ENCODE data around the gene FMNL2.
A peak's percentile ranks its signal among the peaks of the same experiment; 100 is the strongest.

The FMNL2 gene

GRCh38 chr2:152336119-152336853 is 1.3 kb downstream of the FMNL2 start:
- peak overlapping the region; percentile 91 to 100 (median 96) for H3K4me3 ChIP-seq

GRCh38 chr2:152336854-152337510 is 2.0 kb downstream of the FMNL2 start:
- peak in 3 of 11 experiments; percentile 30 to 65 (median 58); a peak in 4 of 22 replicates for TF ChIP-seq Cebpa-rat (IDR thresholded peaks at IDR 0.05)
- H3K27me3 ChIP-seq = no peaks in the 10 kb centered on the region
- peak overlapping the region; percentile 78 to 97 (median 93) for H3K4me2 ChIP-seq
- H4K20me1 ChIP-seq = peaks cover 48 to 70% (median 63%) of the 10 kb centered on the region in 11 experiments
- peak overlapping the region; percentile 93 to 98 (median 96) for H3K9ac ChIP-seq
- peak overlapping the region; percentile 81 to 98 (median 93); a peak in 21 of 22 replicates for H3K27ac ChIP-seq
- no peaks in the 10 kb centered on the region for H3K9me3 ChIP-seq (replicated peaks in 1 of 11)
- peaks cover 0 to 41% (median 17%) of the 10 kb centered on the region in 11 experiments; a peak in 18 of 22 replicates for H3K36me3 ChIP-seq
- H3K4me3 ChIP-seq = peak overlapping the region; percentile 91 to 100 (median 96)
- H3K4me1 ChIP-seq = peaks cover 34 to 55% (median 48%) of the 10 kb centered on the region in 10 experiments

More at GRCh38 chr2:152336119-152336853, 1.3 kb downstream of the FMNL2 start:
- Histone ChIP-seq H3K4me1 (peaks cover 33 to 48% (median 42%) of the 10 kb centered on the region in 10 experiments), H3K9ac (peak overlapping the region; percentile 93 to 98 (median 96)), H3K36me3 (peaks cover 0 to 34% (median 10%) of the 10 kb centered on the region in 11 experiments; a peak in 13 of 22 replicates), H4K20me1 (peaks cover 42 to 63% (median 56%) of the 10 kb centered on the region in 11 experiments), H3K9me3 (replicated peaks in 1 of 11) (no peaks in the 10 kb centered on the region), H3K4me2 (peak overlapping the region; percentile 78 to 97 (median 93)), H3K27me3 (no peaks in the 10 kb centered on the region), H3K27ac (peak overlapping the region; percentile 81 to 98 (median 93))
- TF ChIP-seq Cebpa-rat (IDR thresholded peaks at IDR 0.05) = no peak

- peaks cover 38 to 60% (median 50%) of the 10 kb centered on the region in 10 experiments for H3K4me1 ChIP-seq
- H3K9ac ChIP-seq = peak overlapping the region; percentile 93 to 98 (median 96)
- peaks cover 3 to 46% (median 23%) of the 10 kb centered on the region in 11 experiments; a peak in 21 of 22 replicates for H3K36me3 ChIP-seq
- no peak for TF ChIP-seq Cebpa-rat (IDR thresholded peaks at IDR 0.05)
- peaks cover 54 to 75% (median 68%) of the 10 kb centered on the region in 11 experiments for H4K20me1 ChIP-seq
- peak overlapping the region; percentile 78 to 97 (median 93) for H3K4me2 ChIP-seq
- H3K9me3 ChIP-seq (replicated peaks in 1 of 11) = no peaks in the 10 kb centered on the region
- H3K27ac ChIP-seq = peak overlapping the region in 10 of 11 experiments; percentile 83 to 98 (median 94); a peak in 20 of 22 replicates
- H3K4me3 ChIP-seq = peak overlapping the region; percentile 91 to 100 (median 96)
- H3K27me3 ChIP-seq = no peaks in the 10 kb centered on the region
Observed at GRCh38 chr2:152337511-152337903, 2.5 kb downstream of the FMNL2 start.

GRCh38 chr2:152339556-152340286 is 4.7 kb downstream of the FMNL2 start:
- Histone ChIP-seq H3K4me3 (peak overlapping the region in 9 of 10 experiments; percentile 1 to 99 (median 95); a peak in 10 of 20 replicates), H3K27me3 (no peaks in the 10 kb centered on the region), H3K4me2 (peak overlapping the region; percentile 78 to 97 (median 93)), H3K36me3 (peaks cover 25 to 68% (median 41%) of the 10 kb centered on the region in 11 experiments), H3K9ac (peak overlapping the region in 8 of 11 experiments; percentile 0 to 93 (median 28); a peak in 10 of 22 replicates), H3K4me1 (peaks cover 47 to 71% (median 60%) of the 10 kb centered on the region in 10 experiments), H3K9me3 (replicated peaks in 1 of 11) (no peaks in the 10 kb centered on the region), H3K27ac (peak overlapping the region in 3 of 11 experiments; percentile 14 to 26 (median 19); a peak in 2 of 22 replicates), H4K20me1 (peaks cover 74 to 98% (median 90%) of the 10 kb centered on the region in 11 experiments)
- no peak for TF ChIP-seq Cebpa-rat (IDR thresholded peaks at IDR 0.05)

GRCh38 chr2:152342259-152343046 is 7.5 kb downstream of the FMNL2 start:
- H3K9me3 ChIP-seq (replicated peaks in 1 of 11) = no peaks in the 10 kb centered on the region
- peaks cover 50 to 92% (median 63%) of the 10 kb centered on the region in 11 experiments for H3K36me3 ChIP-seq
- no peaks in the 10 kb centered on the region for H3K27me3 ChIP-seq
- TF ChIP-seq Cebpa-rat (IDR thresholded peaks at IDR 0.05) = no peak
- peaks cover 54 to 96% (median 73%) of the 10 kb centered on the region in 10 experiments for H3K4me1 ChIP-seq
- H3K4me2 ChIP-seq = peak overlapping the region in 5 of 11 experiments; percentile 78 to 95 (median 94); a peak in 7 of 22 replicates
- no peak overlapping the region for H3K27ac ChIP-seq
- no peak overlapping the region for H3K9ac ChIP-seq
- H4K20me1 ChIP-seq = peaks cover 91 to 100% (median 100%) of the 10 kb centered on the region in 11 experiments
- H3K4me3 ChIP-seq = no peak overlapping the region

GRCh38 chr2:152343426-152343825 is 8.5 kb downstream of the FMNL2 start:
- TF ChIP-seq Cebpa-rat (IDR thresholded peaks at IDR 0.05) = no peak
- H3K9me3 ChIP-seq (replicated peaks in 1 of 11) = no peaks in the 10 kb centered on the region
- H3K36me3 ChIP-seq = peaks cover 60 to 100% (median 73%) of the 10 kb centered on the region in 11 experiments
- peaks cover 44 to 93% (median 64%) of the 10 kb centered on the region in 10 experiments for H3K4me1 ChIP-seq
- H3K27ac ChIP-seq = no peak overlapping the region
- peak overlapping the region in 6 of 11 experiments; percentile 4 to 18 (median 8); a peak in 3 of 22 replicates for H3K4me2 ChIP-seq
- H3K4me3 ChIP-seq = no peak overlapping the region
- H3K9ac ChIP-seq = no peak overlapping the region
- no peaks in the 10 kb centered on the region for H3K27me3 ChIP-seq
- H4K20me1 ChIP-seq = peaks cover 93 to 100% (median 100%) of the 10 kb centered on the region in 11 experiments

- Histone ChIP-seq H4K20me1 (peaks cover 88 to 100% (median 100%) of the 10 kb centered on the region in 11 experiments), H3K4me1 (peaks cover 31 to 81% (median 52%) of the 10 kb centered on the region in 10 experiments), H3K9me3 (replicated peaks in 1 of 11) (peaks cover 0 to 8% (median 2%) of the 10 kb centered on the region in 11 experiments; a peak in 8 of 22 replicates), H3K4me2 (peak overlapping the region in 4 of 11 experiments; percentile 9 to 44 (median 16); a peak in 3 of 22 replicates), H3K36me3 (peaks cover 67 to 100% (median 83%) of the 10 kb centered on the region in 11 experiments), H3K9ac (no peak overlapping the region), H3K4me3 (no peak overlapping the region), H3K27me3 (no peaks in the 10 kb centered on the region), H3K27ac (no peak overlapping the region)
- no peak for TF ChIP-seq Cebpa-rat (IDR thresholded peaks at IDR 0.05)
Observed at GRCh38 chr2:152344579-152345195, 9.7 kb downstream of the FMNL2 start.
